Gastroesophageal sphincter (tissue), 3 donors: ENCODE measurements around the gene RIPK1.

Experiments
- CTCF ChIP-seq, 4 experiments: fragments of 200-600 bp in 2 of 4; fragments of 450-650 bp in 2 of 4; sonication (generic) in 1 of 4; IDR thresholded peaks; one replicate each; pipeline ENCODE4 v1.5.1; 2017 to 2019; ENCODE audit warnings: antibody characterized with exemption in 4 of 4, mild to moderate bottlenecking in 2 of 4, moderate library complexity in 2 of 4
- POLR2A ChIP-seq, 2 donors: fragments of 450-650 bp; IDR thresholded peaks; one replicate each; pipeline ENCODE4 v1.6.1; 2017; ENCODE audit warnings: antibody characterized with exemption in 2 of 2, mild to moderate bottlenecking in 2 of 2, moderate library complexity in 1 of 2
- POLR2AphosphoS5 ChIP-seq: sonication (generic); formaldehyde crosslinking; IDR thresholded peaks from one replicate; pipeline ENCODE4 v1.6.1; 2017; ENCODE audit warnings: antibody characterized with exemption

GRCh38 chr6:3124667-3125066, 56.4 kb downstream of the RIPK1 start:
- TF ChIP-seq POLR2A (IDR thresholded peaks at IDR 0.05) (no peak), CTCF (IDR thresholded peaks at IDR 0.05) (no peak), POLR2AphosphoS5 (no peak)
